Endodermal cell (in vitro differentiated cells): ENCODE data around the gene NINJ2. TPM values are rescaled to one million over a fixed set of nuclear protein-coding genes. Genes with fewer than 3 reads are reported as not detected.

Experiments used
- DNase-seq: peaks from one replicate; pipeline ENCODE4 v3.0.0-alpha.2; 2017
- H3K27ac ChIP-seq: 2 replicates; pipeline ENCODE4 v1.5.1; 2013; ENCODE audit warnings: mild to moderate bottlenecking, low read depth, low read length, moderate library complexity
- H3K27me3 ChIP-seq: 2 replicates; pipeline ENCODE4 v1.6.1; 2013; ENCODE audit warnings: mild to moderate bottlenecking, low read length, moderate library complexity; ENCODE audit not compliant: insufficient read depth, control insufficient read depth, poor library complexity, severe bottlenecking
- H3K36me3 ChIP-seq: 2 replicates; pipeline ENCODE4 v1.7.0; 2013; ENCODE audit warnings: mild to moderate bottlenecking, low read length, moderate library complexity; ENCODE audit not compliant: control insufficient read depth, insufficient read depth
- H3K4me1 ChIP-seq: one replicate; pipeline ENCODE4 v1.7.0; 2013; ENCODE audit warnings: low read length; ENCODE audit not compliant: control insufficient read depth, insufficient read depth
- H3K4me3 ChIP-seq: 2 replicates; pipeline ENCODE4 v1.5.1; 2013; ENCODE audit warnings: mild to moderate bottlenecking, low read length, moderate library complexity
- H3K9ac ChIP-seq: 2 replicates; pipeline ENCODE4 v1.6.1; 2013; ENCODE audit warnings: mild to moderate bottlenecking, low read length, moderate library complexity; ENCODE audit not compliant: poor library complexity, severe bottlenecking; ENCODE audit errors: extremely low read depth
- H3K9me3 ChIP-seq: 2 replicates; pipeline ENCODE4 v1.6.1; 2013; ENCODE audit warnings: mild to moderate bottlenecking, low read length, moderate library complexity; ENCODE audit not compliant: control insufficient read depth
- H3K27ac Mint-ChIP-seq: 2 replicates; pipeline ENCODE4 v1.8.0; 2020; ENCODE audit warnings: mixed read lengths
- H3K27me3 Mint-ChIP-seq: 2 replicates; pipeline ENCODE4 v1.8.0; 2021; ENCODE audit warnings: mild to moderate bottlenecking, mixed read lengths; ENCODE audit not compliant: insufficient read depth
- H3K36me3 Mint-ChIP-seq: 2 replicates; pipeline ENCODE4 v1.8.0; 2020; ENCODE audit warnings: low read depth, mixed read lengths
- H3K4me1 Mint-ChIP-seq: 2 replicates; pipeline ENCODE4 v1.8.0; 2020; ENCODE audit warnings: mixed read lengths
- H3K4me3 Mint-ChIP-seq: 2 replicates; pipeline ENCODE4 v1.8.0; 2020; ENCODE audit warnings: mild to moderate bottlenecking, moderate library complexity, mixed read lengths
- H3K9me3 Mint-ChIP-seq: 2 replicates; pipeline ENCODE4 v1.8.0; 2020; ENCODE audit warnings: mild to moderate bottlenecking, mixed read lengths
- WGBS, 2 experiments: methylation state at CpG; one replicate each; pipeline versions ENCODE4 v1.1.5 to v1.1.7; 2013; ENCODE audit warnings: missing lambda C conversion rate in 2 of 2, mixed read lengths in 1 of 2; ENCODE audit not compliant: insufficient coverage in 1 of 2, insufficient read length in 1 of 2; 5-methylcytosine and 5-hydroxymethylcytosine counted together
- total RNA-seq, 2 donors: library from RNA; stranded (reverse); fragmentation: NEBNext Ultra II Directional in 1 of 2; extraction: Animal tissue kit (Norgen Biotek cat#: 25700) in 1 of 2; gene quantifications; 2 replicates in 1 of 2; 3 replicates in 1 of 2; pipeline ENCODE4 v1.2.1, GENCODE V29; 2021
- TF ChIP-seq, protein P1 (sequence below): fragments of 200-600 bp; sonication (generic); conservative IDR thresholded peaks from 2 replicates; pipeline ENCODE4 v1.5.0; 2021; ENCODE audit warnings: antibody characterized with exemption, mild to moderate bottlenecking

NINJ2 gene
- total RNA-seq, 2 donors from 2014 or later, result 0.73 to 5.1 TPM

DNA sequence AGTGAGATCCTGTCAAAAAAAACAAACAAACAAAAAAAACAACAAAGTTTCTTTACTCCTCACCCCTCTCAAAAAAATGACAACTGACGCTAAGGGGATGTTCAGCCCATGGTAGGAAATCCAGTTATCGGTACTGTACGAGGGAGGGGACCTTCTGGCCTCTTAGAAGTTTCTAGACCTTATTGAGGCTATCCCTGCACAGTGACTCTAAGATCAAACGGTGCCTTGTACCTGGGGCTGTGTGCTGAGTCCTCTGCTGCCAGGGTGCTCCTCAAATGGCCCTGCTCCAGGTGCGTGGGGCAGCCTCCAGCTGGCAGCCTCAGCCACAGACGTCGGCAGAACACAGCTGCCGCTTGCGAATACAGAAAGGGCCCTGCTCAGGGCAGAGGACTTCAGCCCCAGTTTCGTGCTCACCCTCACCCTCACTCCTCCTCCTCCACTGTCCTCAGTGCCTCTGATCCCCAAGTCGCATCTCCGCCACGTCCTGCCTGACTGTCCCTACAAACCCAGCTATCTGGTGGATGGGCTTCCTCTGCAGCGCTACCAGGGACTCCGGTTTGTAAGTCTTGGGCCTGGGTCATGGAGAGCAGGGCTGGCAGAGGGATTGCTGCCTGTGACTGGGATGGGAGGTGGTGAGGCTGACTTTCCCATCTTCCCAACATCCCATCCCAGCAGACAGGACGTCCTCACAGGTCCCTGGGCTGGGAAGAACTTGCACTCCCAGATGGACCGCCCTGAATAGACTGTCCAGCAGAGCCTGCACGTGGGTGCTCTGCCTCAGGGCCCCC, 112.6 kb downstream of the NINJ2 start:
- DNase-seq, result no peak
- Mint-ChIP-seq H3K27me3 (no peaks in the 10 kb centered on the region), H3K9me3 (peaks cover 4% of the 10 kb centered on the region), H3K36me3 (peaks cover 86% of the 10 kb centered on the region), H3K4me1 (no peaks in the 10 kb centered on the region), H3K4me3 (no peak overlapping the region), H3K27ac (peak overlapping the region; percentile 18)
- TF ChIP-seq, protein P1, sequence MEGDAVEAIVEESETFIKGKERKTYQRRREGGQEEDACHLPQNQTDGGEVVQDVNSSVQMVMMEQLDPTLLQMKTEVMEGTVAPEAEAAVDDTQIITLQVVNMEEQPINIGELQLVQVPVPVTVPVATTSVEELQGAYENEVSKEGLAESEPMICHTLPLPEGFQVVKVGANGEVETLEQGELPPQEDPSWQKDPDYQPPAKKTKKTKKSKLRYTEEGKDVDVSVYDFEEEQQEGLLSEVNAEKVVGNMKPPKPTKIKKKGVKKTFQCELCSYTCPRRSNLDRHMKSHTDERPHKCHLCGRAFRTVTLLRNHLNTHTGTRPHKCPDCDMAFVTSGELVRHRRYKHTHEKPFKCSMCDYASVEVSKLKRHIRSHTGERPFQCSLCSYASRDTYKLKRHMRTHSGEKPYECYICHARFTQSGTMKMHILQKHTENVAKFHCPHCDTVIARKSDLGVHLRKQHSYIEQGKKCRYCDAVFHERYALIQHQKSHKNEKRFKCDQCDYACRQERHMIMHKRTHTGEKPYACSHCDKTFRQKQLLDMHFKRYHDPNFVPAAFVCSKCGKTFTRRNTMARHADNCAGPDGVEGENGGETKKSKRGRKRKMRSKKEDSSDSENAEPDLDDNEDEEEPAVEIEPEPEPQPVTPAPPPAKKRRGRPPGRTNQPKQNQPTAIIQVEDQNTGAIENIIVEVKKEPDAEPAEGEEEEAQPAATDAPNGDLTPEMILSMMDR, result no peak
- WGBS, 2 experiments, result 88 to 95% methylated on average over 8 to 18 of the region's 18 CpGs
- H3K27ac ChIP-seq, result no peak overlapping the region
- no peaks in the 10 kb centered on the region for H3K4me1 ChIP-seq
- no peaks in the 10 kb centered on the region for H3K27me3 ChIP-seq
- H3K9me3 ChIP-seq, result no peaks in the 10 kb centered on the region
- no peak overlapping the region for H3K9ac ChIP-seq
- H3K36me3 ChIP-seq, result peaks cover 62% of the 10 kb centered on the region
- H3K4me3 ChIP-seq, result no peak overlapping the region

DNA sequence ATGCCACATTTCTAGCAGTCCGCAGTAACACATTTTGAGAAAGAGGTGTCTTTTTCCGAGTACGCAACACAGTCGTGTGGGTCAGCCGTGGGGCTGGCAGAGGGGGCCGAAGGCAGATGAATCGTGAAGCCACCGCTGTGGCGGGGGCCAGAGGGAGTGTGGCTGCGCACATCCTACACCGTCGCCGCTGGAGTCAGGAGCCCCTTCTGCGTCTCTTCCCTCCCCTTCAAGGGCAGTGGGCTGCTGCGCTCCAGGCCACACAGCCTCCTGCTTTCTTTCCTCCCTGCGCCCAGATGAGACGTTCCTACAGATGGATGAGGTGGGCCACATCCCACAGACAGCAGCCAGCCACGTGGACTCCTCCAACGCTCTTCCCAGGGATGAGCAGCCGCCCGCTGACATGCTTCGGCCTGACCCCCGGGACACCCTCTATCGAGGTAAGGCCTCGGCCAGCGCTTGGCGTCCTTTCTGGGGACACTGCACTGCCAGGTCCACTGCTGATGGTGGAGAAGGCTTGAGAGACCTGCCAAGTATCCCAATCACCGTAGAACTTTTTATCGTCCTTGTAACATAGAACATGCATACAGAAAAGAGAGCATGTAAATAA, 113.7 kb downstream of the NINJ2 start:
- peaks cover 60% of the 10 kb centered on the region for H3K36me3 ChIP-seq
- peaks cover 89% of the 10 kb centered on the region for H3K36me3 Mint-ChIP-seq
- H3K27me3 ChIP-seq, result no peaks in the 10 kb centered on the region
- H3K27ac ChIP-seq, result no peak overlapping the region
- no peak overlapping the region for H3K9ac ChIP-seq
- no peaks in the 10 kb centered on the region for H3K9me3 ChIP-seq
- H3K4me1 ChIP-seq, result no peaks in the 10 kb centered on the region
- H3K27ac Mint-ChIP-seq, result peak overlapping the region; percentile 3
- peaks cover 6% of the 10 kb centered on the region for H3K9me3 Mint-ChIP-seq
- no peaks in the 10 kb centered on the region for H3K4me1 Mint-ChIP-seq
- no peak for DNase-seq
- TF ChIP-seq, protein P1, result no peak
- H3K4me3 ChIP-seq, result no peak overlapping the region
- 94 to 97% methylated on average over 24 to 28 of the region's 29 CpGs for WGBS, 2 experiments
- no peak overlapping the region for H3K4me3 Mint-ChIP-seq
- H3K27me3 Mint-ChIP-seq, result no peaks in the 10 kb centered on the region

DNA sequence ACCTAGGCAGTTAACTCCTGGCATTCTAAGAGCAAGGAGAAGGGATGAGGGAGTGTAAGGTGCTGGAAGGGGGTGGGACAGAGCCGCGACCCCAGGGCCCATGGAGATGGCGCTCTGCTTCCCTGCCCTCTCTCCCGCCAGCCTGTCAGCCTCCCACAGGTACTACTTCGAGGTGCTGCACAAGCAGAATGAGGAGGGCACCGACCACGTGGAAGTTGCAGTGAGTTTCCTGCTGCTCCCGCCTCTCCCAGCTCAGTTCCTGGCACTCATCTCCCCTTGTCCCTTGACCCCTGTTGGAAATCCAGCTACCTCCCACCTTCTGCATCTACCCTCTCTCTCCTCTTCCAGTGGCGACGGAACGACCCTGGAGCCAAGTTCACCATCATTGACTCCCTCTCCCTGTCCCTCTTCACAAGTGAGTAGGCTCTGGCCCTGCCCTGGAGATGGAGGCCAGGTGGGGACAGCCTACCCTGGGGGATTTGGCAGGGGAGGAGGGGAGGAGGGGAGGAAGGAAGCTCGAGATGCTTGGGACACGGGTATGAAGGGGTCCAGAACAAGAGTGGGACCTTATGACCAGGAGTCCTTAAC, 115.3 kb downstream of the NINJ2 start:
- Mint-ChIP-seq H3K4me3 (no peak overlapping the region), H3K27me3 (no peaks in the 10 kb centered on the region), H3K9me3 (peaks cover 6% of the 10 kb centered on the region), H3K36me3 (peaks cover 80% of the 10 kb centered on the region), H3K4me1 (peaks cover under 1% of the 10 kb centered on the region), H3K27ac (no peak overlapping the region)
- Histone ChIP-seq H3K9ac (no peak overlapping the region), H3K27ac (no peak overlapping the region), H3K4me1 (no peaks in the 10 kb centered on the region), H3K36me3 (peaks cover 48% of the 10 kb centered on the region), H3K4me3 (no peak overlapping the region), H3K9me3 (no peaks in the 10 kb centered on the region), H3K27me3 (no peaks in the 10 kb centered on the region)
- TF ChIP-seq, protein P1, result no peak
- no peak for DNase-seq
- WGBS, 2 experiments, result 89 to 92% methylated on average over 7 to 13 of the region's 13 CpGs
